Measurements from ENCODE around the gene MYO5B. TPM values are rescaled to one million over a fixed set of nuclear protein-coding genes. Genes with fewer than 3 reads are reported as not detected.

Gene MYO5B
- polyA plus RNA-seq, 3 donors, result 1.4 to 8.2 (median 3.3) TPM

- H3K27ac ChIP-seq (ENCODE audit: low read depth, low read length), result no peak overlapping the region
- WGBS, 3 donors, result 44 to 48% (median 44%) methylated on average over 3 of the region's 3 CpGs
Measured at GRCh38 chr18:50092245-50092805, 102.6 kb downstream of the MYO5B start.

GRCh38 chr18:50091509-50092244, 103.3 kb downstream of the MYO5B start:
- WGBS, 3 donors, result 72 to 96% (median 84%) methylated on average over 2 of the region's 2 CpGs

GRCh38 chr18:50090370-50091312, 104.3 kb downstream of the MYO5B start:
- H3K27ac ChIP-seq (ENCODE audit: low read depth, low read length), result no peak overlapping the region
- WGBS, 3 donors, result 82 to 89% (median 84%) methylated on average over 6 of the region's 6 CpGs

More at GRCh38 chr18:50091509-50092244, 103.3 kb downstream of the MYO5B start:
- H3K27ac ChIP-seq (ENCODE audit: low read depth, low read length), result no peak overlapping the region

GRCh38 chr18:50089702-50090101, 105.2 kb downstream of the MYO5B start:
- no peak overlapping the region for H3K27ac ChIP-seq (ENCODE audit: low read depth, low read length)
- 87 to 89% (median 89%) methylated on average over 9 of the region's 9 CpGs for WGBS, 3 donors

GRCh38 chr18:50083708-50084107, 111.2 kb downstream of the MYO5B start:
- WGBS, 3 donors, result 72 to 84% (median 75%) methylated on average over 3 of the region's 3 CpGs

GRCh38 chr18:50080932-50081560, 113.9 kb downstream of the MYO5B start:
- 25 to 69% (median 63%) methylated on average over 2 of the region's 2 CpGs for WGBS, 3 donors
- H3K27ac ChIP-seq (ENCODE audit: low read depth, low read length), result no peak overlapping the region

More at GRCh38 chr18:50083708-50084107, 111.2 kb downstream of the MYO5B start:
- no peak overlapping the region for H3K27ac ChIP-seq (ENCODE audit: low read depth, low read length)

- 73 to 85% (median 77%) methylated on average over 4 of the region's 4 CpGs for WGBS, 3 donors
- H3K27ac ChIP-seq (ENCODE audit: low read depth, low read length), result no peak overlapping the region
Measured at GRCh38 chr18:50080316-50080715, 114.6 kb downstream of the MYO5B start.

GRCh38 chr18:50079571-50080295, 115.2 kb downstream of the MYO5B start:
- 43 to 65% (median 60%) methylated on average over 8 of the region's 8 CpGs for WGBS, 3 donors
- no peak overlapping the region for H3K27ac ChIP-seq (ENCODE audit: low read depth, low read length)

GRCh38 chr18:50076277-50076676, 118.7 kb downstream of the MYO5B start:
- no peak overlapping the region for H3K27ac ChIP-seq (ENCODE audit: low read depth, low read length)
- WGBS, 3 donors, result 65 to 78% (median 68%) methylated on average over 6 of the region's 6 CpGs

- 55 to 58% (median 57%) methylated on average over 4 of the region's 4 CpGs for WGBS, 3 donors
- no peak overlapping the region for H3K27ac ChIP-seq (ENCODE audit: low read depth, low read length)
Measured at GRCh38 chr18:50075772-50076171, 119.2 kb downstream of the MYO5B start.

GRCh38 chr18:50074404-50074803, 120.5 kb downstream of the MYO5B start:
- WGBS, 3 donors, result 72 to 73% (median 73%) methylated on average over 5 of the region's 5 CpGs
- H3K27ac ChIP-seq (ENCODE audit: low read depth, low read length), result no peak overlapping the region

- no peak overlapping the region for H3K27ac ChIP-seq (ENCODE audit: low read depth, low read length)
- 57 to 81% (median 79%) methylated on average over 2 of the region's 2 CpGs for WGBS, 3 donors
Measured at GRCh38 chr18:50073319-50073718, 121.6 kb downstream of the MYO5B start.

- no peak overlapping the region for H3K27ac ChIP-seq (ENCODE audit: low read depth, low read length)
- 69 to 83% (median 82%) methylated on average over 2 of the region's 2 CpGs for WGBS, 3 donors
Measured at GRCh38 chr18:50072146-50072545, 122.8 kb downstream of the MYO5B start.

- 78 to 83% (median 82%) methylated on average over 4 of the region's 4 CpGs for WGBS, 3 donors
- no peak overlapping the region for H3K27ac ChIP-seq (ENCODE audit: low read depth, low read length)
Measured at GRCh38 chr18:50071397-50071796, 123.5 kb downstream of the MYO5B start.

GRCh38 chr18:50069422-50069821, 125.5 kb downstream of the MYO5B start:
- 85 to 92% (median 87%) methylated on average over 3 of the region's 3 CpGs for WGBS, 3 donors

GRCh38 chr18:50065527-50065926, 129.4 kb downstream of the MYO5B start:
- WGBS, 3 donors, result 78 to 93% (median 85%) methylated on average over 4 of the region's 4 CpGs
- no peak overlapping the region for H3K27ac ChIP-seq (ENCODE audit: low read depth, low read length)

More at GRCh38 chr18:50069422-50069821, 125.5 kb downstream of the MYO5B start:
- no peak overlapping the region for H3K27ac ChIP-seq (ENCODE audit: low read depth, low read length)

GRCh38 chr18:50065039-50065438, 129.9 kb downstream of the MYO5B start:
- H3K27ac ChIP-seq (ENCODE audit: low read depth, low read length), result no peak overlapping the region
- WGBS, 3 donors, result 84 to 97% (median 86%) methylated on average over 3 of the region's 3 CpGs

All from adipose tissue (tissue), 3 donors.